NCI-H2029 treated with DMSO at 0.1 percent for 48 hours (cell line): ENCODE data around the gene CSMD2.

Experiments used
- DNase-seq: peaks from one replicate; lab custom pipeline; 2025; lab: John Stamatoyannopoulos, UW

Gene CSMD2

DNA sequence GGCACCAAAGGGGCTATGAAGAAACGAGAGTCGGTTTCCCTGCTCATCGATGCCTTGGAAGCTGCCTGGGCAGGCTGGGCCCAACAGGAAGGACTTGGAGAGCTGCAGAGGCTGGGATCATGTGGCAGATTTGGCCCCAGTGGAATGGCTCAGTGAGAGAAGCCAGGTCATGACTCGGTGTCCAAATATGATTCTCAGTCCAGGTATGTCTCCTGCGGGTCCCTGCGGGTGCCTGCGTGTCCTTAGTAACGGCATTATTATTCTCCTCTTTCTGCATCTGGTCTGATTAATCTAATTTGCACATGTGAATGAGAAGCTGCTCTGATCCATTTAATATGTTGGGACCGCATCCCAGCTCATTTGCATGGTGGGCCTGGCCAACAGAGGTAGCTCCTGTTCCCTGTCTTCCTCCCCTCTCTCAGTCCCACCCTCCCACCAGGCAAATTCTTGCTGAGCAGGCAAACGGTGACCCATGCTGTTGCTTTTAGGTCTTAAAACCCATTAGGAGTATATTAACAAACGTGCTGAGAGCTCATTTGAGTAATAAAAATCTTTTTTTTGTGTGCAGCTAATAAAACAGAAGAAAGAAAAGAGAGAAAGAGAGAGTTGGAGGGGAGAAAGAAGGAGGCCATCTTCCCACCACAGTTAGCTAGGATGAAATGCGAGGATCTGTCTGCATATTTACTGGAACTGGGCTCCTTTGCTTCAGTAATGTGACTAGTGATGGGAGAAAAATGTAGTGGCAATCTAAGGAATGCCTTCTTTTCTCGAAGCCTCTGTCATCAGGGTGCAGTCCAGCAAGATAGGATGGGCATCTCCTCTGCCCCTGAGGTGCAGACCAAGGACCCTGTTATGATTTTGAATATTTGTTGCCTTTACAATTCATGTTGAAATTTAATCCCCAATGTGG is 167.6 kb downstream of the CSMD2 start:
- no peak for DNase-seq

DNA sequence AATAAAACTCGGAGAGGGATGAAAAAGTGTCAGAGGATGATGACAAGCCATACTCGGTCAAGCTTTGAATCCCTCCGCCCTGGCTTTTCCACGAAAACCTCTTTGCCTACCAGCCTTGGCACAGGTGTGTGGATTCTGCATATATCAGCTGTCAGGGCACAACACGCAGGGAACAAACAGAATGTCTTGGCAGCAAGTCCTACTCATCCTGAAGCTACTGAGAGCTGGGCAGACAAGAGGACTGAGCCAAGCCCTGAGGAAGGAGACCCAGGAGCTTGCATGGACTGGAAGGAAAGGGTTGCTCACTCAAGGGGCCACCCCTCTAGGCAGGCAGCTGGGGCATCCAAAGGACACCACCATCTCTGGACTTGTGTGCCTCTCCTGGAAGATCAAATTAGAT is 168.7 kb downstream of the CSMD2 start:
- no peak for DNase-seq

DNA sequence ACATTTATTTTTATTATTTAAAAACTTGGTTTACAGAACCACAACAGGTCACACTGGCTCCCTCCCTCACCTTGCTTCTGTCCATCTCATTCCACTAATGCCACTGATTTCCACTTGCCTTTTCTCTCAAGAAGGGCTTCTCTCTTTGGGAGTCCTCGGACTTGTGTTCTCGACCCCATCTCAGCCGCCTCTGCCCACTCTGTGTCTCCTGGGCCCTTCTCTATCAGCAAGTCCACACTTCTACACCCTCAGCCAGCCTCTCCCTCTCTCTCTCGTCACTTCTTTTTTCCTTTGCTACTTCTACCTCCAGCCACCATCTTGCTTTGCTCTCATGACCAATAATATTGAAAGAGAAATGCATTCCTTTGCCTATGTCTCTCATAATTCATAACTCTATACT is 171.7 kb downstream of the CSMD2 start:
- no peak for DNase-seq

DNA sequence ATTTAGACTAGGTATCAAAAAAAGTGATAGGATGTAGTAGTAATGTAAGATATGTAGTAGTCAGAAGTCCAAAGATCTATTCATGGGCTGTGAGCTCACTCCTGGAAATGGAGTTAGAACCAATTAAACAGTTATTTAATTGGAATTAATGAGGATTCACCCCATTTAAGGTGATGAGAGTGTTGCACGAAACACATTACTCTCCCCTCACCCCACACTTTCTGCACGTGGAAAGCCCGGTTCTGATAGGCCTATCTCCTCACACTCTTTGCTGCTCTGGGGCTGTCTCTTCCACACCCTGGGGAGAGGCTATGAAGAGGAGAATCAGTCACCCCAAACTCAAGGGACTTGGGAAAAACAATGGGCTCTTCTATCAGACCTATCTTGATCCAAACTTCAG is 174.7 kb downstream of the CSMD2 start:
- no peak for DNase-seq

DNA sequence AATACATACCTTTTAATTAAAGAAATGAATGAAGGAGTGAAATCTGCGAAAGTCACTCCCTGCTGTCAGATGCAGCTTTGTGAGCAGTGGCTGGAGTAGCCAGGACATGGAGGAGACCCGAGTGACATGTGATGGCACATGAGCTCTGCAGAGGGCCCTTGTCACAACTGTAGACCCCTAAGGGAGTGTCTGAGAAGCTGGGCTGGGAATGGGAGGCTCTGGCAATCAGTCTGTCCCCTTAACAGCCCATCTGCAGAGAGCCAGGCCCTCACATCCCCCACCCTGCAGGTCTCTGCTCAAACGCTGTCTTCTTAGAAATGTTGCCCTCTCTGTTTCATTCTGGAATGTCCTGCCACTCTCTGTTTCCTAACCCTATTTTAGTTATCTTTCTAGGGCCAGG is 176.9 kb downstream of the CSMD2 start:
- DNase-seq, result no peak

DNA sequence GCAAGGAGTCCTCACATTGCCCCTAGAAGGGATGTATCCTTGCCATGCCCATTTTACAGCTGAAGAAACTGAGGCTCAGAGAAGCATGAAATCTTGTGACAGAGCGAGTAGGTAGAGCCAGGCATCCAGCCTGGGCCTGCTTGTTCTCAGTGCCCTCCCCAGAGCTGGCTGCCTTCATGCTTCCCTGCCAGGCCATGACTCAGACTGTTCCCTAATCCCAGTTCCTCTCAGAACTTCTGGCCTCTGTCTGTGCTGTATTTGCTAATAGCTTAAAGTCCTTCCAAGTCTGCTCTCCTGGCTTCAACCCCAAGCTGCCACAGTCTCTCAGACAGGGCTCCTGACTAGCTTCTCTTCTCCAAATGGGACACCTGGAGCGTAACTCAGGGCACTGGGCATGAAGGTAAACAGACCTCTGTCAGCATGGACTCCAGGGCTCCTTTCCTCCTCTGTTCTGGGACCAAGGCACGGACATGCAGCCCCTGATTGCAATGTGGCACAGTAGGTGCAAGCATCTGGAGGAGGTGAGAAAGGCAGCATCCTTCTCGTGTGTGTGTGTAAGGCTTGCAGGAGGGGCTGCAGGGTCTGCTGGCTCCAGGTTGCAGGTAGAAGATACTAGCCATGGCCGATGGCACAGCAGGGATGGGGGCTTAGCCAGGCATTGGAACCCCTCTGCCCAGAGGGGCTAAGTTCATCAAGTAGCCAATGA is 178.5 kb downstream of the CSMD2 start:
- no peak for DNase-seq

DNA sequence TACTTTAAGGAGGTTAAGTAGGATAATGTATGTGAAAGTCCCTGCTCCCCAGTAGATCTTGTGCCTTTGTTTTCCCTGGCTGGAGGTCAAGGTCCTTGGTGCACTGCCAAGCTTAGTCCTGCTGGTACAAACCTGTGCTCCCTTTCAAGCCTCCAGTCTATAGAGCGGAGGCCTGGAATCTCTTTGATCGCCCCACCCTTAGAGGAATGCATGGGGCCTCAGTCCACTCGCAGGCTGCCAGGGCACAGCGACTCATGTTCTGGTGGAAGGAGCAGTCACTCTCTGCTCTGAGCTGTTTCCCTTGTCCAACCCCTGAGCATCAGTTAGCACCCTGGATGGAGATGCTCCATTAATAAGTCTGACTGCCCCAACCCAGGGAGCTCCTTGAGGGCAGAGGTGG is 179.4 kb downstream of the CSMD2 start:
- no peak for DNase-seq

DNA sequence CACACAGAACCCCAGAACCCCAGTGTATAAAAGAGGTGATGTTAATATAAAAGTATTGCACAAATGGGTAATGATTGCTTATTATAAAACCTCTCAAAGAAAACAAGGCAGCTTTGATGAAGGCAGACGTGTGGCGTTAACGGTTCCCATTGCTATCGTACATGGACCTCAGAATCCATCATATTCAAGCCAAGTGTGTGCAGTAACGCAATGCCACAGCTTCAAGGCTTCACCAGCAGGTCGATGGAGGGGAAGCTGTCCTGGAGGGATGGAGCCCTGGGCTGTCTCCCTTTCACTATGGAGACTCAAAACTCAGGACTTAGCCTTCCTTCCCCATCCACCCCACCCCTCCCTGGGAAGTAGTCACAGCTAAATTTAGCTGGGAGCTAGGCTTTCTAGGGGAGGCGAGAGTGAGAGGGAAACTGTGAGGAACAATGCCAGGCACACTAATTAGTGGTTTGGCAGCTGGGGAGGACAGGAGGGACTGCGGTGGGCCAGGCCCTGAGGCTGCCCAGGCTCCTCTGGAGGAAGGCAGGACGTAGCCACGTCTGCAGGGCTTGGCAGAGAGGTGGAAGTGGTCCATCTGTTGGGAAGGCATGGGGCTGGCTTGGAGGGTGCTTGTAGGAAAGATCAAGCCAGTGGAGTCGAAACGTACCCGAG is 180.0 kb downstream of the CSMD2 start:
- no peak for DNase-seq

DNA sequence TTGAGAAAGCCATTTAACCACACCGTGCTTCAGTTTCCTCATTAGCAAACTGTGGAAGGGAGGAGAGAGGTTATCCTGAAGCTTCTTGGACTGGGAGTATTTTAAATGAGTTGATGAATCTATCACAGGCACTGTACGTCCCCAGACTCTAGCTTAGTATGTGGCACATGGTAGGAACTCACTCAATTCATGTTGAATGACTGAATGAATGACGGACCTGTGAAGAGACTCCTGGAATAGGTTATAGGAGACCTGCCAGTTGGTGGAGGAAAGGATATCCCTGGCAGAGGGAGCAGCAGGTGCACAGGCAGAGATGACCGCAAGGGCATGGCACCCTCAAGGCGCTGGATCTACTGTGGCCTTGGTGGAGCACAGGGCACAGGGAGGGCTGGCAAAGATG is 182.6 kb downstream of the CSMD2 start:
- no peak for DNase-seq

DNA sequence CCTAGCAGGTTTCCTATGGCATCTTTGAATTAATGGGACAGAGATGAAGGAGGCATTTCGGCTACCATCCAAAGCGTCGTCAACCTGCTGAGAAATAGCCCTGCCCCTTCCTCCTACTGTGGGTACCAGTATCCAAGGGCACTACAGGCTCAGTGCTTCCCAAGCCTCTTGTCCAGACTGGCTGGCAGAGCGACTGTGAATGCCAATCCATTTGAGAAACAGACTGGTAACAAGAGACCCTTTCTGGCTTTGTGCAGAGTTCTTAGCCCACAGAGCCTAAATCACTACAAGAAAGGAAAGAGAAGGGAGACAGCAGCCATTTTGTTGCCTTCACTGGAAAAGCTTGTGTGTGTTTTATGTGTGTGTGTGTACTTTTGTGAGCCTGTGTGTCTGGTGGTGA is 185.7 kb downstream of the CSMD2 start:
- DNase-seq, result no peak

DNA sequence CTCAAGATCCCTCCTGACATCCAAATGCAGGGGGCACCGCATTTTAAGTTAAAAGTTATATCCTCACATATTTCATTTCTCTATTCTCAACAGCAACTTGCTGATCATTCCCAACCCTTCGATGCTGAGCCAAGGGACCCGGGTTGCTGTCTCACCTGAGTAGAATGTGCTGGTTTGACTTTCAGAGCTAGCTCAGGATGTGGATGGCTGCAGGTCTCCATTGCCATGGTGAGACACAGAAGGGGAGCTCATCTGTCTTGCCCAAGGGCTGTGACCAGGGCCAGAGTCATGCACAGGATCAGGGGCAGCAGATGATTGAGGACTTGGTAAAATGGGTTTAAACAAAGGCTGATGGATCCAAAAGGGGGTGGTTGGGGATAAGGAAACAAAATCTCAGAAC is 189.1 kb downstream of the CSMD2 start:
- DNase-seq, result no peak

DNA sequence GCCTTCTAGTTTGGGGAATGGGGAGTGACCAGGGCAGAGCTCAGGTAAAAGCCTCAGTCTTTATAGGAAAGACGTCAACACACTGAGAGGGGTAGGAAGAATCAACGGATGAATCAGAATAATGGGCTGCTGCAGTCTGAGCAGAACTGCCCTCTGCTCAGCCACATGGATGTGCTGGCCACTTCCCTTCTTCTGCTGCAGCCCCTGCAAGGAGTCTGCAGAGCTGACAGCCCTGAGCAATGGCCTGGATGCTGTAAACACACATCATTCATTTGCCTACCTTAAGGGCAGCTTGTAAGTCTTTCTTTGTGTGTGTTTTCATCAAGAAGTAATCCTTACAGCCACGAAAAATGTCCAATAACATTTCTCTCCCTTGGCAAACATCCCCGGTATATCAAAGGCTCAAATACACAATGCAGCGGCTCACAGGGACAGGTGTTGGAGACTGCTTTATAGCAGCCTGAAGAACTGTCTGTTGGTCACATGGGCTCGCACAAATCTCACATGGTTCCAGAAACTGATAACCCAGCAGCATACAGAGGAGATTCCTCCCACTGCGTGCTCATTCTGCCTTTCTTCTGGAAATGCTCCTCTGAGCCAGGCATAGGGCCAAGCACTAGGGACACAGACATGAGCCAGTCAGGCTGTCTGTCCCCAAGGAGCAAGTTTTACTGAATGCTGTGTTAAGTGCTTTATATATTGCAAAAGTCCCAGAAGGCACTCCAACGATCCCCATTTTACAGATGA is 191.1 kb downstream of the CSMD2 start:
- peak; percentile 21 for DNase-seq

DNA sequence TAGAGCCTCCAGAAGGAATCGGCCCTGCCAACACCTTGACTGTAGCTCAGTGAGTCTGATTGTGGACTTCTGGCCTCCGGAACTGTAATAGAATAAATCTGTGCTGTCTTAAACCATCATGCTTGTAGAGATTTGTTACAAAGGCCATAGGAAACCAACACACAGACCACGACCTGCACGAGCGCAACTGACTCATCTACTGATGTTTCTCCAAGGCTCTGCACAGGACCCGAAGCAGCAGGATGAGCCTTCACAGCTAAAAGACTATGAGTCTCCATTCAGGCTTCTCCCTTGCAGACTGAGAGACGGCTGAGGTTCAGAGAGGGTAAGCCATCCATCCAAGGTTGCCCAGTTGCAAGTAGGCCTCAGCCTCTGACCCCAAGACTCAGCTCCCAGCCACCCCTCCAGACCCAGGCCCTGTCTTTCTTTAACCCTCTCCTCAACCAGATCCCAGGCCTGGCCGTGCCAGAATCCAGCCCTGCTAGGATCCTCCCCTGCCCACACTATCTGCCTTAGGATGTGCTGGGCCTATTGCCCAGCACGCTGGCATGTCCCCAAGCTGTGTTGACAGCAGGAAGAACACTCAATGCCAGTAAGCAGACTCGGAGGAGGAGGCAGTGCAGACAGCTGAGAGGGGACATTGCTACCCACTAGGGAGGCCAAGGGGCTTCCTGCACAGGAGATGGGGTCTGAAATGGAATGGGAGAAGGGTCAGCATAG is 192.2 kb downstream of the CSMD2 start:
- DNase-seq, result peak; percentile 40

DNA sequence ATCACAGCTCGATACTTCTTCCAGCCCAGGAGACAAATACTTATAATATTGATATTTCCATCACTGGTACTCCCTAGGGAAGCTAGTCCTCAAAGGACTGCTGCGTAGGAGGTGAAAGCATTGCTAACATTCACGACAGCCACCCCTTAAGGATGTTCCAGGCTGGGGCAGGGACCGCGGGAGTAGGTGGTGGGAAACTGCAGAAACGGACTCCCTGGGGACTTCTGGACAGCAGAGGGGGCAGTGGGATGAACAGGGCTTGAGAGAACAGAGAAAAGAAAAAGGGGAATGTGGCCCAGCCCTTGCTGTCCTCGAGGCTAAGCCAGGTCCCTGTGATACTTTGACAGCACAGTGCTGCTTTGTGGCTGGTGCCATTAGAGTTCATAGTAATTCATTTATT is 193.1 kb downstream of the CSMD2 start:
- no peak for DNase-seq

DNA sequence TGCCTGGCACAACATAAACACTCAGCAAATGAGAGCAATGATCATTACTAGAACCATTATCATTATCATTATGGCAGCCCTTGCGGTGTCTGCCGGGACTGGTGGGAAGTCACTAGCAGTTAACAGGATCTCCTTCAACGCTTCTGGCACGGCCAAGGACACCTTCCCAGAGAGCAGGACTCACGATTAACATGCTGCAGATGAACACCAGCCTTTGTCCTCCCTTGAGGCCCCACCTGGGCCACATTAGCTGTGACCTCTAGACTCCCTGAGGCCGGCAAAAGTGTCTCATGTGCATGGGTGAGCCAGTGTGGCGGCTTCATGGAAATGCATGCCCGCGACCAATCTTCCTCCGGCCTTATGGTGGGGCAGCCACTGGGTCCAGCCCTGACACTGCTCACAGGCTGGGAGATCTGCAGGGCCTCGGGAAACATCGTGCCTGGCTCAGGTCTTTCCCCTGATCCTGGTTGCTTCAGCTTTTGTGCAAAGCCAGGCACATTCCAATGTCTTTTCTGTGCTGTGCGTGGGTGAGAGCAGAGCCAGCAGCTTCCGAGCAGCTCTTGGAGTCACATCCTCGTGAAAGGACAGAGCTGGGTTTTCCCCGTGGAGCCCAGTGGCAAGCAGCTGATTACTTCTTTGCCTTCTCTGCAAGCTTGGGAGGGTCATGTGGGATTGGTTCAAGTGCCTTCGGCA is 193.9 kb downstream of the CSMD2 start:
- no peak for DNase-seq

DNA sequence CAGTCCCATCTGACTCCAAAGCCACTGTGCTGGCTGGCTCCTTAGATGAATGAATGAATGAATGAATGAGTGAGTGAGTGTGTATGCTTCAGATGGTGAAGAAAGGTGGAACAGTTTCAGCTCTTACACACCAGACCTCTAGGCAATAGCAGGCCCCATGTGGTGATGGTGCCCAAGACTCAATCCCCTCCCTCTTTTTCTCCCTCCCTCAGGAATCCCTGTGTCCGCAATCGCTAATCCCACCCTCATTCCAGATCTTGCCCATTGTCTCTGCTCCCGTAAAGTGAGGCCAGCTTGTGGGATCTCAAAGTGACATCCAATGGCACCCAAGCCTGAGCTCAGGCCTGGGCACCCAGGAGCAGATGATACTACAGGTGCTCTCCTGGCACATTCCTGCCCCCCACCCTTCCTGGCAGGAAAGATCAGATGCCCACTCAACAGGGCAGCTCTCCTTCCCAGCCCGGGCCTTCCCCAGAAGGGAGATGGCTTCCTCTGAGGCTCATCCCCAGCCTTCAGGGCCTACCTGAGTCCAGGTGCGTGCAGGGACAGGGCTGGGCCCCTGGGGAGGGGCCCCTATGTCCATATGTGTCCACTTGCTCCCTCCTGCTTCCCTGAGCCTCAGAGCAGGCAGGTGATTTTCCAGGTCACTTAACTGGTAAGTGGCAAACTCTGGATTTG is 194.7 kb downstream of the CSMD2 start:
- DNase-seq, result no peak

DNA sequence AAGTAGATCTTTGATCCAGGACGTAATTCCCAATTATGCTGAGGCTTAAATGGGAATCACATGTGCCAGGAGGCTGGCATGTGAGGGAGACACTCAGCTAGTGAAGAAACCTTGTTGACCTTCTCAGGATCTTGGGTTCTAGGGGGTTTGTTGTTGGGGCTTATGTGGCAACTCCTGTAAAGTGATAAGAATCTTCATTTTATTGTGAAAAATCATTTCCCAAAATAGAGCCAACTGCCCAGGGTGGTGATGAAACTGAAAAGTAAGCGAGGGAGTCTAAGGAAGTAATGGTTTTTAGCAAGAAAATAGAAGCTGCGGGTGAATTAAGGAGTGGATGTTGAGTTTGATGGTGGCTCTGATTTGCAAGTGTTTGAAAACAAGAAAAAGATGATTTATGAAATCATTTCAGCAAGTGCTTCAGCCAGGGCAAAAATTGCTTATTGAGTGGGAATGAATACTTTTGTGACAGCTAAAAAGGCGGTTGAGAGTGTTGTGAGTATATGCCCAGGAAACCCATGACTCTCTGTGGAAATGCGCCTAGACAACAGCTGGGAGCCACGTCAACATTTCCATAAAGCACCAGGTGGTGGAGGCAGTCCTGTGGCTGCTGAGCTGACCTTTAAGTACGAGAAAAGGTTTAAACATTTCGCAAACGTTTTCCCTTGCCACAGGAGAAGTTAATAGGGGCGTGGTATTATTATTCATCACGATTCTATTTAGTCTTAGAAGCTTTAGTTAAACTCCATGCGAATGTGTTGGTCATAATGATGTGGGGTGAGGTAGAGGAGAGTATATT is 198.5 kb downstream of the CSMD2 start:
- no peak for DNase-seq

DNA sequence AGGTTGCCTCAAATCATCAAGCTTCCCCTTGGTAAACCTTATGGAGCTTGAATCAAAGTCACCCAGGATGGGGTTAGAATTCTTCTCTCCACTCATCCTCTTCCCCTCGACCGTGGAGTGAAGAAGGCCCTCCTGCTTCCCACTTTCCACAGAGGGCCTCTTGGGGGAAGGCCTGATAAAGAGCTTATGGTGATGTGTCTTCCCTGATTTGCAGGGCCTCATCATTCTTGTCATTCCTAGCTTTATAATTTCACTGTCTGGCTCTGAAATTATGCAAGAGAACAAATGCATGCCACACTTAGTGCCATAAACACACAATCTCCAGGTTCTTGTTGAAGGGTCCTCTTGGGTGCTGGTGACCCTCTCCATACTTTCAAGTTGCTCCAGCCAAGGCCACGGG is 199.9 kb downstream of the CSMD2 start:
- no peak for DNase-seq

DNA sequence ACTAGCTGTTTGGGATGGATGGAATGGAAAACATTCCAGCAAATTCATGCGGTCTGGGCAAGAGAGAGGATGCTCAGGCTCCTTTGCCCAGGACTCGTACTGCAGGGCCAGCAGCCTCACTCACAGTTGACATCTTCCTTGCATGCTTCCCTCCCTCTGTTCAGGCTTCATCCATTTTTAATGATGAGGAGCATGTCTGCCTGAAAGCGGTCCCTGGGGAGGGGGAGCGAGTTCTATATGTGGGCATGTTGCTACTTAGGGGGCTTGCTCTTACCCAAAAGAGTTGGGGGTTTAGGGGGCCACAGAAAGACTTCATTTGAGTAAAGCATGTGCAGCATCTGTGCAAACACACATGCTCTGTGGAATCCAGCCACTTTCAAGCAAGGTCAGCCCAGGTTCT is 203.0 kb downstream of the CSMD2 start:
- DNase-seq, result no peak
